WTC11 (cell line): Measurements from ENCODE around the gene MAP1LC3B. TPM values are rescaled to one million over a fixed set of nuclear protein-coding genes. Genes with fewer than 3 reads are reported as not detected.

Experiments
- ATAC-seq: fragments of 200-7000 bp; cut with Tn5 transposase; 2 replicates; pipeline ENCODE4 v1.10.0; 2021; ENCODE audit warnings: mild to moderate bottlenecking, moderate library complexity
- CTCF ChIA-PET: fragments of 300-600 bp; sonication (Branson Sonifier 250); formaldehyde crosslinking; loops from one replicate; lab custom pipeline; 2021; ENCODE audit warnings: antibody characterized with exemption; lab: Charles Lee
- POLR2A ChIA-PET: fragments of 350-600 bp; sonication (Branson Sonifier 250); formaldehyde crosslinking; loops from one replicate; lab custom pipeline; 2021; ENCODE audit warnings: antibody characterized with exemption; lab: Charles Lee
- DNase-seq: peaks from one replicate; pipeline ENCODE4 v3.0.0; 2021; ENCODE audit warnings: low spot score
- H3K27ac Mint-ChIP-seq: 2 replicates; pipeline ENCODE4 v1.8.0; 2021; ENCODE audit warnings: mixed read lengths
- H3K27me3 Mint-ChIP-seq: 2 replicates; pipeline ENCODE4 v1.8.0; 2021; ENCODE audit warnings: low read depth, mild to moderate bottlenecking, moderate library complexity, mixed read lengths
- H3K36me3 Mint-ChIP-seq: 2 replicates; pipeline ENCODE4 v1.8.0; 2021; ENCODE audit warnings: mixed read lengths
- H3K4me1 Mint-ChIP-seq: 2 replicates; pipeline ENCODE4 v1.8.0; 2022; ENCODE audit warnings: mixed read lengths
- H3K4me3 Mint-ChIP-seq: 2 replicates; pipeline ENCODE4 v1.8.0; 2021; ENCODE audit warnings: mild to moderate bottlenecking, moderate library complexity, mixed read lengths
- H3K9me3 Mint-ChIP-seq: 2 replicates; pipeline ENCODE4 v1.8.0; 2021; ENCODE audit warnings: mixed read lengths
- CREM ChIP-seq: sonication (generic); formaldehyde crosslinking; IDR thresholded peaks from 2 replicates; pipeline ENCODE4 v1.8.1; 2022; ENCODE audit warnings: mild to moderate bottlenecking, missing genetic modification reagents, moderate library complexity
- ERG ChIP-seq: fragments of 250-450 bp; sonication (Bioruptor Pico); IDR thresholded peaks from 2 replicates; pipeline ENCODE4 v1.8.0; 2021; ENCODE audit warnings: mild to moderate bottlenecking
- FOXJ3 ChIP-seq: sonication (generic); formaldehyde crosslinking; IDR thresholded peaks from 2 replicates; pipeline ENCODE4 v1.9.0; 2021; ENCODE audit warnings: missing genetic modification reagents, mild to moderate bottlenecking, borderline replicate concordance
- FOXK1 ChIP-seq: sonication (generic); formaldehyde crosslinking; IDR thresholded peaks from 2 replicates; pipeline ENCODE4 v1.8.0; 2022; ENCODE audit warnings: mild to moderate bottlenecking, moderate library complexity, missing genetic modification reagents
- IRF1 ChIP-seq: sonication (generic); formaldehyde crosslinking; IDR thresholded peaks from 2 replicates; pipeline ENCODE4 v1.8.0; 2023; ENCODE audit warnings: missing genetic modification reagents
- JAZF1 ChIP-seq: fragments of 250-450 bp; sonication (Bioruptor Pico); IDR thresholded peaks from 2 replicates; pipeline ENCODE4 v1.9.0; 2021; ENCODE audit warnings: moderate library complexity, mild to moderate bottlenecking, inconsistent platforms
- NFATC4 ChIP-seq: fragments of 250-450 bp; sonication (Bioruptor Pico); IDR thresholded peaks from 2 replicates; pipeline ENCODE4 v1.9.0; 2021; ENCODE audit warnings: mild to moderate bottlenecking
- TP53 ChIP-seq: sonication (generic); formaldehyde crosslinking; IDR thresholded peaks from 2 replicates; pipeline ENCODE4 v1.8.1; 2023; ENCODE audit warnings: mild to moderate bottlenecking, missing genetic modification reagents
- ZNF671 ChIP-seq: fragments of 250-450 bp; sonication (Bioruptor Pico); IDR thresholded peaks from 2 replicates; pipeline ENCODE4 v1.8.0; 2021; ENCODE audit warnings: mild to moderate bottlenecking
- total RNA-seq: library from RNA; stranded (reverse); gene quantifications from 3 replicates; pipeline ENCODE4 v1.2.3, GENCODE V29; 2021
- TF ChIP-seq, protein P1 (sequence below): sonication (generic); formaldehyde crosslinking; IDR thresholded peaks from 2 replicates; pipeline ENCODE4 v1.8.0; 2022; ENCODE audit warnings: mild to moderate bottlenecking, missing genetic modification reagents
- TF ChIP-seq, protein P2 (sequence below): fragments of 250-450 bp; sonication (Bioruptor Pico); IDR thresholded peaks from 2 replicates; pipeline ENCODE4 v1.9.0; 2021; ENCODE audit warnings: mild to moderate bottlenecking, borderline replicate concordance
- TF ChIP-seq, protein P3 (sequence below): sonication (generic); formaldehyde crosslinking; IDR thresholded peaks from 2 replicates; pipeline ENCODE4 v1.8.1; 2022; ENCODE audit warnings: missing genetic modification reagents, borderline replicate concordance
- TF ChIP-seq, protein P4 (sequence below): sonication (generic); formaldehyde crosslinking; IDR thresholded peaks from 2 replicates; pipeline ENCODE4 v1.8.0; 2023; ENCODE audit warnings: missing genetic modification reagents, mild to moderate bottlenecking, borderline replicate concordance

MAP1LC3B gene
- total RNA-seq, 1 experiment from 2014 or later = 46.9 TPM

DNA sequence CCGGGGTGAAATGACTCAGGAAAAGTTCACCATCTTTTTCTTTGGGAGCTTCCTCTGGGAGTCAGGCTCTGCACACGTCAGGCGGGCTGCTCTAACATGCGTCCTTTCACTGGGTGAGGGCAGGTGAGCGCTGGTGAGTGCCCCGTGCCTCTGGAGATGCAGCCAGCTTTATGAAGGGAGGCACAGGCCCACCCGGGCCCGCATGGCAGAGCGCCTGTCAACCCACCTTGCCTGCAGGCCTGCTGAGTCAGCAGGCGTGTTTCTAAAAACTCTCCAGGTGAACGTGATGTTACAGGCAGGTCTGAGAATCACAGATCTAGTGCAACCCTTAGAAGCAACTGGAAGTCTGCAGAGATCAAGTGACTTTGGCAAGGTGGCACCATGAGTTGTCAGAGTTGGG lies 18.4 kb downstream of the MAP1LC3B start:
- H3K27me3 Mint-ChIP-seq = no peaks in the 10 kb centered on the region
- POLR2A ChIA-PET = no interaction called here
- TF ChIP-seq, protein P1, sequence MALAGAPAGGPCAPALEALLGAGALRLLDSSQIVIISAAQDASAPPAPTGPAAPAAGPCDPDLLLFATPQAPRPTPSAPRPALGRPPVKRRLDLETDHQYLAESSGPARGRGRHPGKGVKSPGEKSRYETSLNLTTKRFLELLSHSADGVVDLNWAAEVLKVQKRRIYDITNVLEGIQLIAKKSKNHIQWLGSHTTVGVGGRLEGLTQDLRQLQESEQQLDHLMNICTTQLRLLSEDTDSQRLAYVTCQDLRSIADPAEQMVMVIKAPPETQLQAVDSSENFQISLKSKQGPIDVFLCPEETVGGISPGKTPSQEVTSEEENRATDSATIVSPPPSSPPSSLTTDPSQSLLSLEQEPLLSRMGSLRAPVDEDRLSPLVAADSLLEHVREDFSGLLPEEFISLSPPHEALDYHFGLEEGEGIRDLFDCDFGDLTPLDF (CRISPR knock-in tag) = no peak
- TF ChIP-seq JAZF1 (no peak), IRF1 (CRISPR knock-in tag) (no peak), ERG (no peak)
- TF ChIP-seq, protein P2, sequence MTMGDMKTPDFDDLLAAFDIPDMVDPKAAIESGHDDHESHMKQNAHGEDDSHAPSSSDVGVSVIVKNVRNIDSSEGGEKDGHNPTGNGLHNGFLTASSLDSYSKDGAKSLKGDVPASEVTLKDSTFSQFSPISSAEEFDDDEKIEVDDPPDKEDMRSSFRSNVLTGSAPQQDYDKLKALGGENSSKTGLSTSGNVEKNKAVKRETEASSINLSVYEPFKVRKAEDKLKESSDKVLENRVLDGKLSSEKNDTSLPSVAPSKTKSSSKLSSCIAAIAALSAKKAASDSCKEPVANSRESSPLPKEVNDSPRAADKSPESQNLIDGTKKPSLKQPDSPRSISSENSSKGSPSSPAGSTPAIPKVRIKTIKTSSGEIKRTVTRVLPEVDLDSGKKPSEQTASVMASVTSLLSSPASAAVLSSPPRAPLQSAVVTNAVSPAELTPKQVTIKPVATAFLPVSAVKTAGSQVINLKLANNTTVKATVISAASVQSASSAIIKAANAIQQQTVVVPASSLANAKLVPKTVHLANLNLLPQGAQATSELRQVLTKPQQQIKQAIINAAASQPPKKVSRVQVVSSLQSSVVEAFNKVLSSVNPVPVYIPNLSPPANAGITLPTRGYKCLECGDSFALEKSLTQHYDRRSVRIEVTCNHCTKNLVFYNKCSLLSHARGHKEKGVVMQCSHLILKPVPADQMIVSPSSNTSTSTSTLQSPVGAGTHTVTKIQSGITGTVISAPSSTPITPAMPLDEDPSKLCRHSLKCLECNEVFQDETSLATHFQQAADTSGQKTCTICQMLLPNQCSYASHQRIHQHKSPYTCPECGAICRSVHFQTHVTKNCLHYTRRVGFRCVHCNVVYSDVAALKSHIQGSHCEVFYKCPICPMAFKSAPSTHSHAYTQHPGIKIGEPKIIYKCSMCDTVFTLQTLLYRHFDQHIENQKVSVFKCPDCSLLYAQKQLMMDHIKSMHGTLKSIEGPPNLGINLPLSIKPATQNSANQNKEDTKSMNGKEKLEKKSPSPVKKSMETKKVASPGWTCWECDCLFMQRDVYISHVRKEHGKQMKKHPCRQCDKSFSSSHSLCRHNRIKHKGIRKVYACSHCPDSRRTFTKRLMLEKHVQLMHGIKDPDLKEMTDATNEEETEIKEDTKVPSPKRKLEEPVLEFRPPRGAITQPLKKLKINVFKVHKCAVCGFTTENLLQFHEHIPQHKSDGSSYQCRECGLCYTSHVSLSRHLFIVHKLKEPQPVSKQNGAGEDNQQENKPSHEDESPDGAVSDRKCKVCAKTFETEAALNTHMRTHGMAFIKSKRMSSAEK (CRISPR knock-in tag) = no peak
- TF ChIP-seq, all 79 proteins: peak for 0
- peaks cover 46% of the 10 kb centered on the region for H3K36me3 Mint-ChIP-seq
- CTCF ChIA-PET = interaction anchor here (1.0 kb wide), 1 partner anchor 10 kb away, joined by 4 read pairs; no protein-coding TSS in a partner anchor
- DNase-seq = no peak
- H3K4me1 Mint-ChIP-seq = no peaks in the 10 kb centered on the region
- H3K9me3 Mint-ChIP-seq = no peaks in the 10 kb centered on the region
- H3K27ac Mint-ChIP-seq = peak overlapping the region; percentile 87
- no peak overlapping the region for H3K4me3 Mint-ChIP-seq
- ATAC-seq = no peak

DNA sequence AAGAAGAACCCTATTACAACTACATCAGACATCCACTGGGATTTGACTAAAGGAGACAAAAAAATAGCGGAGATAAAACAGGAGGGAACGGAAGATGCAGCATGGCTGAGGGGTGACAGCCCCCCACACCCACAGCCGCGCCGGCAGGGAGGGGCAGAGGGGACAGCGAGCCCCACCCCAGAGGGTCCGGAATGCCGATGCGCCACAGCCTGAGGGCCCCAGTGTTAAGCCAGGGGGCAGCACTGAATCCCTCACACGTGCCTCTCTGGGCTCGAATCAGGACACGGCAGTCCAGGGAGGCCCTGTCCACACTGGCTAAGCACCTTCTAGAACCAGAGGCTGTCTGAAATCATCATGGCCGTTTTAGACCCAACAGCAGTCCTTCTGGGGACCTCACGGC lies 18.8 kb downstream of the MAP1LC3B start:
- no peak overlapping the region for H3K4me3 Mint-ChIP-seq
- H3K9me3 Mint-ChIP-seq = no peaks in the 10 kb centered on the region
- H3K27ac Mint-ChIP-seq = peak overlapping the region; percentile 87
- H3K36me3 Mint-ChIP-seq = peaks cover 42% of the 10 kb centered on the region
- ChIA-PET CTCF (no interaction called here), POLR2A (no interaction called here)
- no peaks in the 10 kb centered on the region for H3K27me3 Mint-ChIP-seq
- DNase-seq (peak; percentile 33), ATAC-seq (peak; percentile 79)
- H3K4me1 Mint-ChIP-seq = no peaks in the 10 kb centered on the region
- TF ChIP-seq, protein P3, sequence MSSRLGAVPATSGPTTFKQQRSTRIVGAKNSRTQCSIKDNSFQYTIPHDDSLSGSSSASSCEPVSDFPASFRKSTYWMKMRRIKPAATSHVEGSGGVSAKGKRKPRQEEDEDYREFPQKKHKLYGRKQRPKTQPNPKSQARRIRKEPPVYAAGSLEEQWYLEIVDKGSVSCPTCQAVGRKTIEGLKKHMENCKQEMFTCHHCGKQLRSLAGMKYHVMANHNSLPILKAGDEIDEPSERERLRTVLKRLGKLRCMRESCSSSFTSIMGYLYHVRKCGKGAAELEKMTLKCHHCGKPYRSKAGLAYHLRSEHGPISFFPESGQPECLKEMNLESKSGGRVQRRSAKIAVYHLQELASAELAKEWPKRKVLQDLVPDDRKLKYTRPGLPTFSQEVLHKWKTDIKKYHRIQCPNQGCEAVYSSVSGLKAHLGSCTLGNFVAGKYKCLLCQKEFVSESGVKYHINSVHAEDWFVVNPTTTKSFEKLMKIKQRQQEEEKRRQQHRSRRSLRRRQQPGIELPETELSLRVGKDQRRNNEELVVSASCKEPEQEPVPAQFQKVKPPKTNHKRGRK (CRISPR knock-in tag) = no peak
- TF ChIP-seq FOXK1 (CRISPR knock-in tag) (no peak), TP53 (CRISPR knock-in tag) (no peak), NFATC4 (CRISPR knock-in tag) (no peak), FOXJ3 (CRISPR knock-in tag) (no peak), CREM (CRISPR knock-in tag) (no peak), ZNF671 (CRISPR knock-in tag) (no peak)
- TF ChIP-seq, protein P4, sequence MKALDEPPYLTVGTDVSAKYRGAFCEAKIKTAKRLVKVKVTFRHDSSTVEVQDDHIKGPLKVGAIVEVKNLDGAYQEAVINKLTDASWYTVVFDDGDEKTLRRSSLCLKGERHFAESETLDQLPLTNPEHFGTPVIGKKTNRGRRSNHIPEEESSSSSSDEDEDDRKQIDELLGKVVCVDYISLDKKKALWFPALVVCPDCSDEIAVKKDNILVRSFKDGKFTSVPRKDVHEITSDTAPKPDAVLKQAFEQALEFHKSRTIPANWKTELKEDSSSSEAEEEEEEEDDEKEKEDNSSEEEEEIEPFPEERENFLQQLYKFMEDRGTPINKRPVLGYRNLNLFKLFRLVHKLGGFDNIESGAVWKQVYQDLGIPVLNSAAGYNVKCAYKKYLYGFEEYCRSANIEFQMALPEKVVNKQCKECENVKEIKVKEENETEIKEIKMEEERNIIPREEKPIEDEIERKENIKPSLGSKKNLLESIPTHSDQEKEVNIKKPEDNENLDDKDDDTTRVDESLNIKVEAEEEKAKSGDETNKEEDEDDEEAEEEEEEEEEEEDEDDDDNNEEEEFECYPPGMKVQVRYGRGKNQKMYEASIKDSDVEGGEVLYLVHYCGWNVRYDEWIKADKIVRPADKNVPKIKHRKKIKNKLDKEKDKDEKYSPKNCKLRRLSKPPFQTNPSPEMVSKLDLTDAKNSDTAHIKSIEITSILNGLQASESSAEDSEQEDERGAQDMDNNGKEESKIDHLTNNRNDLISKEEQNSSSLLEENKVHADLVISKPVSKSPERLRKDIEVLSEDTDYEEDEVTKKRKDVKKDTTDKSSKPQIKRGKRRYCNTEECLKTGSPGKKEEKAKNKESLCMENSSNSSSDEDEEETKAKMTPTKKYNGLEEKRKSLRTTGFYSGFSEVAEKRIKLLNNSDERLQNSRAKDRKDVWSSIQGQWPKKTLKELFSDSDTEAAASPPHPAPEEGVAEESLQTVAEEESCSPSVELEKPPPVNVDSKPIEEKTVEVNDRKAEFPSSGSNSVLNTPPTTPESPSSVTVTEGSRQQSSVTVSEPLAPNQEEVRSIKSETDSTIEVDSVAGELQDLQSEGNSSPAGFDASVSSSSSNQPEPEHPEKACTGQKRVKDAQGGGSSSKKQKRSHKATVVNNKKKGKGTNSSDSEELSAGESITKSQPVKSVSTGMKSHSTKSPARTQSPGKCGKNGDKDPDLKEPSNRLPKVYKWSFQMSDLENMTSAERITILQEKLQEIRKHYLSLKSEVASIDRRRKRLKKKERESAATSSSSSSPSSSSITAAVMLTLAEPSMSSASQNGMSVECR = no peak
- TF ChIP-seq, protein P1 (CRISPR knock-in tag) = no peak
- TF ChIP-seq, protein P2 (CRISPR knock-in tag) = no peak
